ENCODE results near the gene PCYT1A. TPM values are rescaled to one million over a fixed set of nuclear protein-coding genes. Genes with fewer than 3 reads are reported as not detected.

PCYT1A gene
- total and polyA plus RNA-seq, 2 of the 13 experiments (the other 11 are each of a cell fraction or from before 2014, with no cell fraction given) = 26.4 to 45.3 TPM

- TF ChIP-seq ZFAT (CRISPR knock-in tag; conservative IDR thresholded peaks at IDR 0.05) (no peak), ZNF816 (CRISPR knock-in tag; IDR thresholded peaks at IDR 0.05; ENCODE audit: borderline replicate concordance) (no peak), ESRRA (CRISPR knock-in tag; IDR thresholded peaks at IDR 0.05; ENCODE audit: low read depth) (peak; percentile 94), ZEB1 (IDR thresholded peaks at IDR 0.05; ENCODE audit: insufficient replicate concordance, low read depth) (no peak), POLR2A (IDR thresholded peaks at IDR 0.05; ENCODE audit: insufficient read depth in 1 of 2, low read depth in 2 of 2, low read length in 2 of 2) (peak in 1 of 2 experiments; percentile 39; a peak in 1 of 4 replicates), ZNF567 (CRISPR knock-in tag; IDR thresholded peaks at IDR 0.05; ENCODE audit: borderline replicate concordance) (0 out of 2 replicates have a peak, but pooled peaks have one; percentile 38), ZSCAN22 (CRISPR knock-in tag; IDR thresholded peaks at IDR 0.05) (no peak), NONO (IDR thresholded peaks at IDR 0.05) (no peak), NONO (CRISPR knock-in tag; conservative IDR thresholded peaks at IDR 0.05) (0 out of 2 replicates have a peak, but pooled peaks have one; percentile 57), HOXA3 (CRISPR knock-in tag; IDR thresholded peaks at IDR 0.05) (peak; percentile 86), RORA (CRISPR knock-in tag; IDR thresholded peaks at IDR 0.05) (no peak), ZNF616 (CRISPR knock-in tag; IDR thresholded peaks at IDR 0.05; ENCODE audit: low read depth) (0 out of 2 replicates have a peak, but pooled peaks have one; percentile 15), ZNF280B (CRISPR knock-in tag; IDR thresholded peaks at IDR 0.05; ENCODE audit: borderline replicate concordance) (peak; percentile 22; the same call in 1 of the 2 replicates), ZNF687 (CRISPR knock-in tag; IDR thresholded peaks at IDR 0.05) (peak; percentile 99), TEAD3 (CRISPR knock-in tag; optimal IDR thresholded peaks at IDR 0.05; ENCODE audit: borderline replicate concordance) (peak; percentile 85), SKIL (CRISPR knock-in tag; IDR thresholded peaks at IDR 0.05; ENCODE audit: borderline replicate concordance) (peak; percentile 69; the same call in 1 of the 2 replicates), TIGD3 (CRISPR knock-in tag; IDR thresholded peaks at IDR 0.05; ENCODE audit: borderline replicate concordance) (no peak), ZNF672 (CRISPR knock-in tag; IDR thresholded peaks at IDR 0.05) (no peak)
Observed at GRCh38 chr3:196227629-196228493, 59.7 kb downstream of the PCYT1A start (continued).
